SJCRH30 (cell line): Measurements from ENCODE around the gene ABHD5. TPM values are rescaled to one million over a fixed set of nuclear protein-coding genes. Genes with fewer than 3 reads are reported as not detected.

Experiments used
- DNase-seq, 2 experiments: peaks; one replicate each; pipeline ENCODE4 v3.0.0-alpha.2; 2015 to 2020
- H3K27ac ChIP-seq: fragments of 250-450 bp; sonication (Bioruptor Pico); 2 replicates; pipeline ENCODE4 v1.5.1; 2020; ENCODE audit warnings: mild to moderate bottlenecking, moderate library complexity
- H3K27me3 ChIP-seq: fragments of 250-450 bp; sonication (Bioruptor Pico); 2 replicates; pipeline ENCODE4 v1.5.1; 2020; ENCODE audit warnings: mild to moderate bottlenecking, moderate library complexity
- H3K36me3 ChIP-seq: fragments of 250-450 bp; sonication (Bioruptor Pico); 2 replicates; pipeline ENCODE4 v1.5.1; 2020; ENCODE audit warnings: mild to moderate bottlenecking, moderate library complexity
- H3K4me1 ChIP-seq: fragments of 250-450 bp; sonication (Bioruptor Pico); 2 replicates; pipeline ENCODE4 v1.5.1; 2020; ENCODE audit warnings: mild to moderate bottlenecking, moderate library complexity
- H3K4me3 ChIP-seq: fragments of 250-450 bp; sonication (Bioruptor Pico); 2 replicates; pipeline ENCODE4 v1.5.1; 2020; ENCODE audit warnings: mild to moderate bottlenecking, moderate library complexity
- H3K9me3 ChIP-seq: fragments of 250-450 bp; sonication (Bioruptor Pico); replicated peaks from 2 replicates; pipeline ENCODE4 v1.5.1; 2020; ENCODE audit warnings: mild to moderate bottlenecking, moderate library complexity
- total RNA-seq: library from RNA; depleted of rRNA; stranded (reverse); fragments of >200 nt; shearing (Covaris generic); gene quantifications from 2 replicates; pipeline ENCODE4 v1.2.3, GENCODE V29; 2014

The ABHD5 gene
- total RNA-seq, 1 experiment from 2014 or later = 11.2 TPM

DNA sequence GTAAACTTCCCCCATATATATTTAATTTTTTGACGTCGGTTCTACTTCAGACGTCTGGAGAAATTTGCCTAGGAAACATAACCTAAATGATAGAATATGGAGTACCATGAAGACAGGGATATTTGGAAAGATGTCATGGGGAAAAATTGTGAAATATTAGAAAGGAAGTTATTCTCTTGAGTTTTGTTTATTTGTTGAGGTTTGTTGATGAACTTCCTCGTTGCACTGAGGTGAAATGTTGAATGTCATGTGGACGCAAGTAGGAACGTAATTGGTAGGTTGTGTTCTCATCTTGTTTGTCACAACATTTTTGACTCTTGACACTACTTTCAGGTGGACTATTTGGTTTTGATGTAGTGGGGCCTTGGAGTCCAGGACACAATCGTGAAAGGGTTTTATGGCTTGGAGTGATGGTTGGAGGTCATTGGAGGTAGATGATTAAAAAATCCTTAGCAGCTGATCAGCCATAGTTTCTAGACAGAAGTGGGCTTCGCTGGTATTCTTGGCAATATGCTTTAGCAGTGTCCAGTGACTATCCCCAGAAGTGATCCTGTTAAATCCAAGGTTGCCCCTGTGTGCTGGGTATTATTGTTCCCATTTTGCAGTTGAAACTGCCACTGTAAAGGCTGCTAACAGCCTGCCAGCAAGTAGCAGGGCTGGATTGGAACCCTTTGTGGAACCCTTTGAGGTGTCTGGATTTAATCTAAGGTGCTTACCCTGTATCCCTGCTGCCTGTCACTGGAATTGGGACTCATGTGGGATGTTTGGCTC lies 1.5 kb downstream of the ABHD5 start:
- H3K4me1 ChIP-seq = no peaks in the 10 kb centered on the region
- no peak overlapping the region for H3K27ac ChIP-seq
- DNase-seq = no peak
- H3K27me3 ChIP-seq = no peaks in the 10 kb centered on the region
- no peaks in the 10 kb centered on the region for H3K36me3 ChIP-seq
- H3K9me3 ChIP-seq = no peaks in the 10 kb centered on the region
- H3K4me3 ChIP-seq = peak overlapping the region; percentile 71

DNA sequence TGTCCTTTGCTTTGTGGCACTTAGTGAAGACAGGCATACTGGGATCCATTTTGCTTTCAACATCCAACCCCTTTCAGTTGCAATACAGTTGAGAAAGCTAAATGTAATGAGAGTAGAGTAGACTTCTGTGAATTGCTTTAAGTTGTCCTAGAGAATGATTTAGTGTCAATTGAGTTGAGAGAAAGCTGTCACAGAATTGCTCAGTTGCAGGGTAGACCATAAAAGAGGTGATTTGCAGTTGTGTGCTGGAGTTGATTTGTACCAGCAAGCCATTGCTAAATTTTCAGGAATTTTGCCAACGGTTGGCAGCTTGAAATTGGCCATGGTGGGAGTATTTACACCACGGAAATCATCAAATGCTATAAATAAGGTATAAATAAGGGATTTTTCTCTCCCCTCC lies 2.2 kb downstream of the ABHD5 start:
- H3K36me3 ChIP-seq = no peaks in the 10 kb centered on the region
- no peak overlapping the region for H3K27ac ChIP-seq
- H3K9me3 ChIP-seq = no peaks in the 10 kb centered on the region
- DNase-seq = no peak
- no peaks in the 10 kb centered on the region for H3K27me3 ChIP-seq
- H3K4me1 ChIP-seq = no peaks in the 10 kb centered on the region
- H3K4me3 ChIP-seq = no peak overlapping the region

DNA sequence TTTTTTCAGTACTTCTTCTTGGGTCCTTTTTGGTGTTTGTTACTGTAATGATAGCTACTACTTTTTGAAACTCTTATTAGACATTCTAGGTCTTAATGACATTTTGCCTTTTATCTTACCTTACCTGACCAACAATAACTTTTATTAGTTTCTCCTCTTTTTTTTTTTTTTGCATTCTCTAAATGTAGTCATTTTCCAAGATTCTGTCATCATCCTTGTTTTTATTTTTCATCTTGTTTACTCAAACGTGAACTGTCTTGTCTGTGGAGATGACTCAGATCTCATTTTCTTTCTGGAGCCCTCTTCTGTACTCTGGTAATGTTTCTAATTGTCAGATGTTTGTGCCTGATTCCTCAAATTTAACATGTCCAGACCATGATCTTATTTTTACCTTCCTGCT lies 2.9 kb downstream of the ABHD5 start:
- H3K4me3 ChIP-seq = no peak overlapping the region
- no peak for DNase-seq
- no peak overlapping the region for H3K27ac ChIP-seq
- no peaks in the 10 kb centered on the region for H3K27me3 ChIP-seq
- H3K36me3 ChIP-seq = no peaks in the 10 kb centered on the region
- no peaks in the 10 kb centered on the region for H3K4me1 ChIP-seq
- no peaks in the 10 kb centered on the region for H3K9me3 ChIP-seq

- no peak overlapping the region for H3K27ac ChIP-seq
- H3K36me3 ChIP-seq = no peaks in the 10 kb centered on the region
- no peaks in the 10 kb centered on the region for H3K27me3 ChIP-seq
- H3K4me1 ChIP-seq = no peaks in the 10 kb centered on the region
- no peak overlapping the region for H3K4me3 ChIP-seq
- no peaks in the 10 kb centered on the region for H3K9me3 ChIP-seq
- DNase-seq = no peak
Measured at GRCh38 chr3:43695443-43695842, 4.7 kb downstream of the ABHD5 start.

DNA sequence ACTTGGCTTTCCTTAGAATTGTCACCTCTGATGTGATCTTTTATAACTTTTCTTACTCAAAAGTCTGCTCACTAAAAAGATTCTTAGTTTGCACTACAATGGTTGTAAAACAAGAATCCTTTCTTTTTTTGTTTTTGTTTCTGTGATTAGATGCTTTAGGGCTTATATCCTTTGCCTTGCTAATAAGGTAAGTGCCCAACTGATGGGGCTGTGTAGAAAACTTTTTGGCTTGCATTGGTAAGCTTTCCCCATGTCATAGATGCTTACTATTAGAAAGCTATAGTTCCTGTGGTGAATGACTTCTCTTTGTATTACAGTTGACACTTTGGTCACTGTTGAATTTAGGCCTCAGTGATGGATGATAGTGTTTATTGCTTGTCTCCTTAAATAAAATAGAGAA lies 5.1 kb downstream of the ABHD5 start:
- H3K27ac ChIP-seq = no peak overlapping the region

DNA sequence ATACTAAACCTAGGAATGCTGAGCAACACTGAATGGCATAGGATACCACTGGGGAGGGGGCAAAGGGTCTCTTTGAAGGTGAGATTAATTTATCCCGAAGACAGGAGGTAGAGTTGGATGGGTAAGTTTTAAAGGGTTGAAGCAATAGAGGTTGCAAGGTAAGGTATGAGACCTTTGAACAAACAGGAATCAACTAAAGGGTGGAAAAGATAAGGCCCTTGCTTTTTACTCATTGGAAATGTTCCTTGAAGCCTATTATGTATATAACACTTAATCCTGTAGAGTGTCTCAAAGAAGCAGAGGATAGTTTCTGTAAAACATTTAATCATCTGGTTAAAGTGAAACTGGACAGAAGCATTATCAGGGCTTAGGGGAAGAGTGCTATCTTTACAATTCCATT lies 5.7 kb downstream of the ABHD5 start:
- no peak for DNase-seq
- Histone ChIP-seq H3K27ac (no peak overlapping the region), H3K27me3 (no peaks in the 10 kb centered on the region), H3K36me3 (no peaks in the 10 kb centered on the region), H3K9me3 (no peaks in the 10 kb centered on the region), H3K4me1 (no peaks in the 10 kb centered on the region), H3K4me3 (no peak overlapping the region)

More for the DNA sequence above, 5.1 kb downstream of the ABHD5 start:
- no peaks in the 10 kb centered on the region for H3K9me3 ChIP-seq
- no peaks in the 10 kb centered on the region for H3K27me3 ChIP-seq
- no peak for DNase-seq
- no peak overlapping the region for H3K4me3 ChIP-seq
- H3K36me3 ChIP-seq = no peaks in the 10 kb centered on the region
- no peaks in the 10 kb centered on the region for H3K4me1 ChIP-seq

DNA sequence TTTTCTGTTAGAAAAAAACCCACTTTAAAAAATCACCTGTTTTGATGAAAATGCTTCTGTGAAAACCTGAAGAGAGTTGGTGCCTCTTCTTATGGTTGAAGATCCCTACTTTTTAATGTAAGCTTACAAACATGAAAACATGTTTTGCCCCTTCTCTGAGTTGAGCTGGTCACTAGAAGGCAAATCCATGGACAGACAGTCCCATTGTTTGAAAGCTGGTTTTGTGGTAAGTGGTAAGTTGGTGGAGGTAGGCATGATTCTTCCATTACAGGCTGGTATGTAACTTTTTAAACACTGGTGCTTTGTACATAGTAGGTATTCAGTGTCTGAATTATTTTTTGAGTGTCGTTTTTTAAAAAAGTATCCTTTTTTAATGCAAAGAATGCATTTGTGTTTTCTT lies 6.1 kb downstream of the ABHD5 start:
- H3K27me3 ChIP-seq = no peaks in the 10 kb centered on the region
- no peak overlapping the region for H3K27ac ChIP-seq
- no peaks in the 10 kb centered on the region for H3K4me1 ChIP-seq
- H3K4me3 ChIP-seq = no peak overlapping the region
- no peak for DNase-seq
- no peaks in the 10 kb centered on the region for H3K36me3 ChIP-seq
- H3K9me3 ChIP-seq = no peaks in the 10 kb centered on the region

DNA sequence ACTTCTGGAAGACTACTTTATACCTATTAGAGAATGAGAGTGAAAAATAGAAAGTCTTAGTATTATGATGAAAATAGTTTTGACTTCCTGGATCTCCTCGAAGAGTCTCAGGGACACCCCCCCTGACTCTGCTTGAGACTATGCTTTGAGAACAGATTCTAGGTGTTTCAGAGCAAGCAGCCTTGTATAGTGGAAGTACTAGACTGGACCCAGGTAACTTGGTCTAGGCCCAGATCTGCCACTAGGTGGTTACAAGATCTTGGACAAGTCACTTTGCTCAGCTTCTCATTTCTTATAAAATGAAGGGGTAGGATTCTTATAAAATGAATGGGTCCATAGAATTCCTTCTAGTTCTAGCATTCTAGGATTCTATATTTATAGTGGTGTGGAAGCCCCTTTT lies 9.1 kb downstream of the ABHD5 start:
- Histone ChIP-seq H3K9me3 (no peaks in the 10 kb centered on the region), H3K27me3 (no peaks in the 10 kb centered on the region), H3K4me3 (no peak overlapping the region), H3K27ac (no peak overlapping the region), H3K36me3 (no peaks in the 10 kb centered on the region), H3K4me1 (no peaks in the 10 kb centered on the region)
- no peak for DNase-seq

DNA sequence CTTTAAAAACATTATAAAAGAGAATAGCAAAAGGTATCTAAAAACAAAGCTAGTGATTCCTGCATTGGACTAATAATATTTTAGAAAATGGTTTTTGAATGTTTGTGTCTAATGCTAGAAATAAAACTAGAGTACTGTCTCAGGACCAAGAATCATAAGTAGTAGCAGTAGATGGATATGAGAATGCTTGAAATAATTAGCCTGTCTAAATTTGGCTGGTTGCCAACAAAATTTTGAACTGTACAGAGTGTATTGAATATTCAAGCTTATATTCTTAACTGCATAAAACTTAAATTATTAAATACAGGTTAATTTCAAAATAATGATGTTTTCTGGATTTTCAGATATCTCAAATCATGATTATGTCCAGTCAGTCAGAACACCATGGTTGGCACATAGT lies 14.0 kb downstream of the ABHD5 start:
- Histone ChIP-seq H3K9me3 (no peaks in the 10 kb centered on the region), H3K27me3 (no peaks in the 10 kb centered on the region), H3K4me3 (no peak overlapping the region), H3K36me3 (no peaks in the 10 kb centered on the region), H3K27ac (no peak overlapping the region), H3K4me1 (no peaks in the 10 kb centered on the region)
- no peak for DNase-seq

- Histone ChIP-seq H3K4me3 (no peak overlapping the region), H3K9me3 (no peaks in the 10 kb centered on the region), H3K27me3 (no peaks in the 10 kb centered on the region), H3K27ac (no peak overlapping the region), H3K36me3 (no peaks in the 10 kb centered on the region), H3K4me1 (no peaks in the 10 kb centered on the region)
- DNase-seq = no peak
Measured at GRCh38 chr3:43706342-43706741, 15.6 kb downstream of the ABHD5 start.

GRCh38 chr3:43707266-43707665 lies 16.5 kb downstream of the ABHD5 start:
- no peaks in the 10 kb centered on the region for H3K27me3 ChIP-seq
- no peak overlapping the region for H3K4me3 ChIP-seq
- no peaks in the 10 kb centered on the region for H3K4me1 ChIP-seq
- DNase-seq = no peak
- H3K9me3 ChIP-seq = no peaks in the 10 kb centered on the region
- no peaks in the 10 kb centered on the region; the same call in 1 of the 2 replicates for H3K36me3 ChIP-seq
- no peak overlapping the region for H3K27ac ChIP-seq

GRCh38 chr3:43707998-43708397 lies 17.3 kb downstream of the ABHD5 start:
- Histone ChIP-seq H3K4me1 (no peaks in the 10 kb centered on the region), H3K36me3 (no peaks in the 10 kb centered on the region; the same call in 1 of the 2 replicates), H3K27ac (no peak overlapping the region), H3K9me3 (no peaks in the 10 kb centered on the region), H3K27me3 (no peaks in the 10 kb centered on the region), H3K4me3 (no peak overlapping the region)
- DNase-seq = no peak

DNA sequence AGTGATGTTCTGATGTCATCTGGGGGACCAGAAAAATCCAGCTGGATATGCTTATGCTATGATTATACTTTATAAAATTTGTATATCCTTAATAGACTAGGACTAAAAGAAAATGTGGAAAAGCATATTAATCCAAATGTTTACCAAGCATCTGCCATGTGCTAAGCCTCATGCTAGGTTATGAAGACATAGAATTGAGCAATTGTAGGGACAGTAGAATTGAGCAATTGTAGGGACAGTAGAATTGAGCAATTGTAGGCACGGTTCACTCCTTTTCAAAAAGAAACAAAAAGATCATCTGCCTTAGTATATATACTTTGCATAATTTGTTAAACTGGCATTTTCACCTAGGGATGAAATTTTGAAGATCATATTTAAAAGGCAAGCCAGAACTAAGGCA lies 18.3 kb downstream of the ABHD5 start:
- H3K9me3 ChIP-seq = no peaks in the 10 kb centered on the region
- DNase-seq = no peak
- no peaks in the 10 kb centered on the region; the same call in 1 of the 2 replicates for H3K36me3 ChIP-seq
- H3K4me3 ChIP-seq = no peak overlapping the region
- H3K4me1 ChIP-seq = no peaks in the 10 kb centered on the region
- H3K27me3 ChIP-seq = no peaks in the 10 kb centered on the region
- no peak overlapping the region for H3K27ac ChIP-seq

- H3K4me1 ChIP-seq = no peaks in the 10 kb centered on the region
- no peak for DNase-seq
- no peaks in the 10 kb centered on the region; the same call in 1 of the 2 replicates for H3K36me3 ChIP-seq
- H3K27me3 ChIP-seq = no peaks in the 10 kb centered on the region
- H3K9me3 ChIP-seq = no peaks in the 10 kb centered on the region
- H3K27ac ChIP-seq = no peak overlapping the region
- no peak overlapping the region for H3K4me3 ChIP-seq
Measured at GRCh38 chr3:43710607-43711006, 19.9 kb downstream of the ABHD5 start.

DNA sequence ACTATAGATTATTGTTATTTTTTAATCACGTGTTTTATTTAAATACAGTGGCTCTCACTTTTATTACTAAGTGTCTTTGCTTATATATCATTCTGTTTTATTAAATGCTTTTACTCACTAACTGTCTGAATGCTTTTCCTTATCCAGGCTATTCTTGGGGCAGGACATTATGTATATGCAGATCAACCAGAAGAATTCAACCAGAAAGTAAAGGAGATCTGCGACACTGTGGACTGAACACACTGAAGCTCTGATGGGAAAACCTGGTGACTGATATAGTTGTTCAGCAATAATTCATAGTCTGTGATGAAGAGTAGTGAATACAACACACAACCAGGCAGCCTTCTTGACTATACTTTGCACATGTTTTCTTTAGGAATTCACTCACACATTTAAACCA lies 27.6 kb downstream of the ABHD5 start:
- Histone ChIP-seq H3K27me3 (no peaks in the 10 kb centered on the region), H3K27ac (no peak overlapping the region), H3K4me3 (no peak overlapping the region), H3K36me3 (no peaks in the 10 kb centered on the region; the same call in 1 of the 2 replicates), H3K4me1 (no peaks in the 10 kb centered on the region), H3K9me3 (no peaks in the 10 kb centered on the region)
- no peak for DNase-seq

GRCh38 chr3:43723121-43723734 lies 32.5 kb downstream of the ABHD5 start:
- Histone ChIP-seq H3K4me1 (no peaks in the 10 kb centered on the region), H3K27ac (no peak overlapping the region), H3K4me3 (no peak overlapping the region), H3K36me3 (no peaks in the 10 kb centered on the region; the same call in 1 of the 2 replicates), H3K9me3 (no peaks in the 10 kb centered on the region), H3K27me3 (no peaks in the 10 kb centered on the region)
- DNase-seq = no peak
